Astrocyte (in vitro differentiated cells and primary cell): Measurements from ENCODE around the gene RTL1.

Source experiments
- CTCF ChIP-seq: IDR thresholded peaks from 2 replicates; pipeline ENCODE4 v1.5.1; 2011; ENCODE audit warnings: low read depth, mild to moderate bottlenecking, inconsistent platforms, low read length, moderate library complexity; ENCODE audit not compliant: insufficient read depth
- EZH2 ChIP-seq: IDR thresholded peaks from 2 replicates; pipeline ENCODE4 v1.6.1; 2012; ENCODE audit warnings: mild to moderate bottlenecking, low read length, inconsistent platforms; ENCODE audit not compliant: insufficient read depth

- no peak for TF ChIP-seq CTCF
- no peak for TF ChIP-seq EZH2
Measured at GRCh38 chr14:100879194-100879593, 24.3 kb downstream of the RTL1 start.
